ENCODE results near the gene NCOR2. TPM values are rescaled to one million over a fixed set of nuclear protein-coding genes. Genes with fewer than 3 reads are reported as not detected.

Gene NCOR2
- total RNA-seq, 1 donor from 2014 or later: 118 TPM

DNA sequence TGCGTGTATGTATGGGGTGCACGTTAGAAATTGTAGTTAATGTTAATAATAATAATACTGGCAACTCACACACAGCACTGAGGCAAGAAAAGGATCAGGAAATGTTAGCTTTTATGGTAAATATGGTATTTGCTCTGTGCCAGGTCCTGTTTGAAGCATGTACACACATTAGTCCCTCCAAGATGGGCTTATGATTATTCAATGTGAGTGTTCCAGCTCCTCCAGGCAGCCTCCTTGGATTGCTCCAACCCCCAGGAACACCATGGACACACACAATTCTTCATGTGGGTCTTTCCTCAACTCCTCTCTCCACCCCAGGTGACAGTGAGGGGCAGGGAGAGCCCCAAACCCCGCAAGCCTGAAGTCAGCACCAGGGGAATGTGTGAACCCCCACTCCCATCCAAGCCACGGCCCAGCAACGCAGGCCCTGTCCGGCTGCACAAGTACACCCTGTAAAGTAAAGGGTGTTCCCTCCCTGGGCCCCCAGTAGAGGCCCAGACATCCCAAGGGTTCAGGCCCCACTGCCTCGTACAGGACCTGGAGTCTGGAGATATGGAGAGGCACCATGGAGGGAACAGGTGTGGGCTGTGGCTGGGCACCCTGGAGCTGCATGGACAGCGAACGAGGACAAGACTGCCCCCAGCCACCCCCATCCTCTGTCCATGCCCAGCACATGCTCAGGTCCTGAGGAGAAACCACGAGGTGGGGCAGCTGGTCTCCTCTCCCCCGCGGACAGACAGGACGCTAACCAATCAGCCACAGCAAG lies 41.3 kb downstream of the NCOR2 start:
- H3K27ac Mint-ChIP-seq: no peak overlapping the region
- intact Hi-C loops (cut with micrococcal nuclease): no loop called here
- H3K4me3 Mint-ChIP-seq: no peak overlapping the region
- no peaks in the 10 kb centered on the region for H3K27me3 Mint-ChIP-seq (ENCODE audit: insufficient read depth)
- no peak for DNase-seq (ENCODE audit: low spot score)
- H3K4me1 Mint-ChIP-seq (ENCODE audit: low read depth): peaks cover 24% of the 10 kb centered on the region
- H3K9me3 Mint-ChIP-seq: no peaks in the 10 kb centered on the region
- H3K36me3 Mint-ChIP-seq (ENCODE audit: low read depth): peaks cover 3% of the 10 kb centered on the region

GRCh38 chr12:124525455-124525854 lies 42.0 kb downstream of the NCOR2 start:
- DNase-seq (ENCODE audit: low spot score): no peak
- Mint-ChIP-seq H3K27ac (no peak overlapping the region), H3K4me1 (ENCODE audit: low read depth) (peaks cover 20% of the 10 kb centered on the region), H3K27me3 (ENCODE audit: insufficient read depth) (no peaks in the 10 kb centered on the region), H3K9me3 (no peaks in the 10 kb centered on the region), H3K4me3 (no peak overlapping the region), H3K36me3 (ENCODE audit: low read depth) (peaks cover 3% of the 10 kb centered on the region)
- intact Hi-C loops (cut with micrococcal nuclease): no loop called here

GRCh38 chr12:124524231-124524925 lies 43.0 kb downstream of the NCOR2 start:
- H3K27me3 Mint-ChIP-seq (ENCODE audit: insufficient read depth): no peaks in the 10 kb centered on the region
- no peak overlapping the region for H3K4me3 Mint-ChIP-seq
- H3K4me1 Mint-ChIP-seq (ENCODE audit: low read depth): peaks cover 18% of the 10 kb centered on the region
- H3K9me3 Mint-ChIP-seq: no peaks in the 10 kb centered on the region
- intact Hi-C loops (cut with micrococcal nuclease): no loop called here
- peaks cover 3% of the 10 kb centered on the region for H3K36me3 Mint-ChIP-seq (ENCODE audit: low read depth)
- no peak overlapping the region for H3K27ac Mint-ChIP-seq
- DNase-seq (ENCODE audit: low spot score): no peak

- intact Hi-C loops (cut with micrococcal nuclease): no loop called here
- Mint-ChIP-seq H3K9me3 (no peaks in the 10 kb centered on the region), H3K4me3 (no peak overlapping the region), H3K27me3 (ENCODE audit: insufficient read depth) (no peaks in the 10 kb centered on the region), H3K36me3 (ENCODE audit: low read depth) (peaks cover 3% of the 10 kb centered on the region), H3K27ac (no peak overlapping the region), H3K4me1 (ENCODE audit: low read depth) (peaks cover 18% of the 10 kb centered on the region)
- DNase-seq (ENCODE audit: low spot score): no peak
Measured at GRCh38 chr12:124523071-124523470, 44.3 kb downstream of the NCOR2 start.

DNA sequence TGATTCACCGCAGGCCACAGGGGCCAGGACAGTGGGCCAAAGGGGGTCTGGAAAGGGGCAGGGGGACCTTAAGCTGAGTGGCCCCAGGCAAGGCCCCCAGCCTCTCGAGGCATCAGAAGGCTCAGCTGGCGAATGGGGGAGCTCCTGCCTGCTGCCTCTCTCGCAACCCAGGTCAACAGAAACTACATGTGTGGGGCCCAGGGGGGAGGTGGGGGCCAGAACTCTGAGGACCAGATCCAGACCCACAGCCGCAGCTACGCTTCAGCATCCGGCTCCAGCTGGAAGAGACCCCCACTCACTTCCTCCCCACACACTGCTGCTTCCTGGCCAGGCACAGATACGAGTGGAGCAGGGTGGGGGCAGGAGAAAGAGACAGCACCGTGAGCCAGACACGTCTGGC lies 46.5 kb downstream of the NCOR2 start:
- H3K27me3 Mint-ChIP-seq (ENCODE audit: insufficient read depth): no peaks in the 10 kb centered on the region
- H3K36me3 Mint-ChIP-seq (ENCODE audit: low read depth): peaks cover 2% of the 10 kb centered on the region
- DNase-seq (ENCODE audit: low spot score): no peak
- H3K27ac Mint-ChIP-seq: no peak overlapping the region
- no peak overlapping the region for H3K4me3 Mint-ChIP-seq
- H3K9me3 Mint-ChIP-seq: no peaks in the 10 kb centered on the region
- peaks cover 18% of the 10 kb centered on the region for H3K4me1 Mint-ChIP-seq (ENCODE audit: low read depth)
- intact Hi-C loops (cut with micrococcal nuclease): no loop called here

DNA sequence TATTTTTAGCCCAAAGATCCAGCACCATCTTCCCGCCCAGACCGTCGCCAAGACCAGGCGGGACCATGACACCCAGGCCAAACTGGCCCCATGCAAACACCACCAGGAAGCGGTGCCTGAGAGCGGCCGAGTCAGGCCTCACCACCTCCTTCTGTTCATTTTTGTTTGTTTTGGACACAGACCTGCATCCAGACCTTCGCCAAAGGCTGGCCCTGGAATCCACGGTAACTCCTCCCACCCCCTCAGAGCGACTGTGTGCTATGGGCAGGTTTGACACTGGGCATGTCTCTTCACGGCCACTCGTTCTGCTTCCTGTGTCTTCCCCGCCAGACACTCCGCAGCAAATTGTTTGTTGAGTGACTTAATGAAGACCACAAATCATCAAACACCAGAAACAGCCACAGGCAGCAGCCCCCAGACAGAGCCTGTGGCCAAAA lies 47.1 kb downstream of the NCOR2 start:
- no peak overlapping the region for H3K27ac Mint-ChIP-seq
- intact Hi-C loops (cut with micrococcal nuclease): no loop called here
- H3K4me3 Mint-ChIP-seq: no peak overlapping the region
- DNase-seq (ENCODE audit: low spot score): no peak
- no peaks in the 10 kb centered on the region for H3K27me3 Mint-ChIP-seq (ENCODE audit: insufficient read depth)
- H3K4me1 Mint-ChIP-seq (ENCODE audit: low read depth): peaks cover 18% of the 10 kb centered on the region
- H3K9me3 Mint-ChIP-seq: no peaks in the 10 kb centered on the region
- H3K36me3 Mint-ChIP-seq (ENCODE audit: low read depth): peaks cover 2% of the 10 kb centered on the region

DNA sequence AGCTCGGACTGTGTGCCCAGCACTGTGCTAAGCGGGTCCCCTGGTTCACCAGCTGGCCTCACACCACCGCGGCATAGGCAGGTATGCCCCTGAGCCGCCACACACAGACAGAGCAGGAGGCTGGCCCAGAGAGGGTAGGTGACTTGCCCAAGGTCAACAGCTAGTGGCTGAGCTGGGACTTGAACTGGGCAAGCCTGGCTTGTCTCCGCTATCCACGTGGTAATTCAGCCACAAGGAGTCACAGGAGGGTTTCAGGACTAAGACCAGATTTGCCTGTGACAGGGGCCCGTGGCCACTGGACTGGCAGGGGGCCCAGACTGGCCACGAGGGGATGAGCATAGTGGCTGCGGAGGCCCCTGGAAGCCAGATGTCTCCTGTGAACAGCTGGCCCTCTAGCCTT lies 47.7 kb downstream of the NCOR2 start:
- H3K4me3 Mint-ChIP-seq: no peak overlapping the region

GRCh38 chr12:124518051-124518932 lies 49.1 kb downstream of the NCOR2 start:
- no peak for DNase-seq (ENCODE audit: low spot score)
- Mint-ChIP-seq H3K27me3 (ENCODE audit: insufficient read depth) (no peaks in the 10 kb centered on the region), H3K36me3 (ENCODE audit: low read depth) (peaks cover 2% of the 10 kb centered on the region), H3K4me3 (no peak overlapping the region), H3K9me3 (no peaks in the 10 kb centered on the region), H3K4me1 (ENCODE audit: low read depth) (peaks cover 4% of the 10 kb centered on the region), H3K27ac (no peak overlapping the region)
- intact Hi-C loops (cut with micrococcal nuclease): no loop called here

More for the DNA sequence above, 47.7 kb downstream of the NCOR2 start:
- peaks cover 17% of the 10 kb centered on the region for H3K4me1 Mint-ChIP-seq (ENCODE audit: low read depth)
- H3K36me3 Mint-ChIP-seq (ENCODE audit: low read depth): peaks cover 2% of the 10 kb centered on the region
- no peak overlapping the region for H3K27ac Mint-ChIP-seq
- intact Hi-C loops (cut with micrococcal nuclease): no loop called here
- no peak for DNase-seq (ENCODE audit: low spot score)
- H3K27me3 Mint-ChIP-seq (ENCODE audit: insufficient read depth): no peaks in the 10 kb centered on the region
- no peaks in the 10 kb centered on the region for H3K9me3 Mint-ChIP-seq
